Activated B cell treated with CpG ODN at 0.5 μM for 24 hours (primary cell): ENCODE measurements around the gene MEA1. TPM values are rescaled to one million over a fixed set of nuclear protein-coding genes. Genes with fewer than 3 reads are reported as not detected.
"Not testable (repeated sequence)": the region's sequence is repeated elsewhere in the genome, so short reads cannot be mapped to it uniquely, and the experiment has no call there.

ENCODE experiments used
- ATAC-seq: fragments of 200-7000 bp; cut with Tn5 transposase; one replicate; pipeline ENCODE4 v1.10.0; 2021; ENCODE audit warnings: low read depth, mild to moderate bottlenecking, moderate library complexity
- CTCF ChIA-PET: fragments of 350-600 bp; sonication (Branson Sonifier 250); formaldehyde crosslinking; loops from one replicate; lab custom pipeline; 2021; ENCODE audit warnings: antibody characterized with exemption; lab: Charles Lee
- POLR2A ChIA-PET: fragments of 350-600 bp; sonication (Branson Sonifier 250); formaldehyde crosslinking; loops from one replicate; lab custom pipeline; 2021; ENCODE audit warnings: antibody characterized with exemption; lab: Charles Lee
- DNase-seq: peaks from one replicate; pipeline ENCODE4 v3.0.0; 2022
- H3K27ac Mint-ChIP-seq: one replicate; pipeline ENCODE4 v1.8.0; 2020; ENCODE audit warnings: mixed read lengths
- H3K27me3 Mint-ChIP-seq: one replicate; pipeline ENCODE4 v1.8.0; 2021; ENCODE audit warnings: mixed read lengths
- H3K36me3 Mint-ChIP-seq: one replicate; pipeline ENCODE4 v1.8.0; 2021; ENCODE audit warnings: low read depth, mixed read lengths
- H3K4me1 Mint-ChIP-seq: one replicate; pipeline ENCODE4 v1.8.0; 2021; ENCODE audit warnings: mixed read lengths
- H3K4me3 Mint-ChIP-seq: one replicate; pipeline ENCODE4 v1.8.0; 2020; ENCODE audit warnings: mild to moderate bottlenecking, mixed read lengths
- H3K9me3 Mint-ChIP-seq: one replicate; pipeline ENCODE4 v1.8.0; 2020; ENCODE audit warnings: mixed read lengths
- CTCF ChIP-seq: fragments of 200-600 bp; IDR thresholded peaks from one replicate; pipeline ENCODE4 v1.8.0; 2022; ENCODE audit warnings: antibody characterized with exemption, mild to moderate bottlenecking
- intact Hi-C: fragments of 100-400 bp; cut with micrococcal nuclease; formaldehyde crosslinking; loops from one replicate; pipeline ENCODE4 v1.15.1; 2024
- total RNA-seq: library from RNA; stranded (reverse); gene quantifications from 2 replicates; pipeline ENCODE4 v1.2.3, GENCODE V29; 2022

Gene MEA1
- total RNA-seq, 1 donor from 2014 or later = 44.4 TPM

- TF ChIP-seq CTCF = no peak
- Mint-ChIP-seq H3K27me3 (no peaks in the 10 kb centered on the region), H3K27ac (no peak overlapping the region), H3K9me3 (no peaks in the 10 kb centered on the region), H3K36me3 (peaks cover 59% of the 10 kb centered on the region), H3K4me1 (peaks cover 28% of the 10 kb centered on the region), H3K4me3 (no peak overlapping the region)
- DNase-seq = no peak
- POLR2A ChIA-PET = interaction anchor here (0.6 kb wide), 1 partner anchor 313 kb away, joined by 4 read pairs; no protein-coding TSS in a partner anchor
- intact Hi-C loops = loop anchor here (10.0 kb wide), 2 partner anchors 174 to 314 kb away; partner anchors contain the start of genes DNPH1 and ZNF318
- ATAC-seq = no peak
- CTCF ChIA-PET = no interaction called here
Measured at GRCh38 chr6:43050981-43051380, 37.2 kb upstream of the MEA1 start.

- ChIA-PET POLR2A (interaction anchor here (0.7 to 1.3 kb wide), 2 partner anchors 10 to 18 kb away, joined by 3 to 4 read pairs; no protein-coding TSS in a partner anchor), CTCF (no interaction called here)
- no peak for ATAC-seq
- Mint-ChIP-seq H3K36me3 (peaks cover 66% of the 10 kb centered on the region), H3K9me3 (no peaks in the 10 kb centered on the region), H3K27ac (no peak overlapping the region), H3K27me3 (no peaks in the 10 kb centered on the region), H3K4me1 (peaks cover 13% of the 10 kb centered on the region), H3K4me3 (no peak overlapping the region)
- intact Hi-C loops = no loop called here
- TF ChIP-seq CTCF = no peak
- no peak for DNase-seq
Measured at GRCh38 chr6:43047998-43048397, 34.3 kb upstream of the MEA1 start.

GRCh38 chr6:43045371-43045930 lies 31.7 kb upstream of the MEA1 start:
- peaks cover 70% of the 10 kb centered on the region for H3K36me3 Mint-ChIP-seq
- DNase-seq (no peak), ATAC-seq (no peak)
- no peaks in the 10 kb centered on the region for H3K27me3 Mint-ChIP-seq
- TF ChIP-seq CTCF = no peak
- no peaks in the 10 kb centered on the region for H3K4me1 Mint-ChIP-seq
- H3K4me3 Mint-ChIP-seq = no peak overlapping the region
- POLR2A ChIA-PET = interaction anchor here (0.9 kb wide), 1 partner anchor 14 kb away, joined by 3 read pairs; the partner anchor contains the start of genes KLC4 and MRPL2
- no peak overlapping the region for H3K27ac Mint-ChIP-seq
- CTCF ChIA-PET = no interaction called here
- intact Hi-C loops = no loop called here
- no peaks in the 10 kb centered on the region for H3K9me3 Mint-ChIP-seq

GRCh38 chr6:43043310-43043709 lies 29.6 kb upstream of the MEA1 start:
- no peak overlapping the region for H3K27ac Mint-ChIP-seq
- DNase-seq (no peak), ATAC-seq (no peak)
- no peak overlapping the region for H3K4me3 Mint-ChIP-seq
- H3K36me3 Mint-ChIP-seq = peaks cover 70% of the 10 kb centered on the region
- ChIA-PET CTCF (no interaction called here), POLR2A (no interaction called here)
- no peak for TF ChIP-seq CTCF
- intact Hi-C loops = no loop called here
- H3K9me3 Mint-ChIP-seq = no peaks in the 10 kb centered on the region
- no peaks in the 10 kb centered on the region for H3K4me1 Mint-ChIP-seq
- no peaks in the 10 kb centered on the region for H3K27me3 Mint-ChIP-seq

- DNase-seq, intact Hi-C loops, ATAC-seq, H3K4me1 Mint-ChIP-seq, H3K27me3 Mint-ChIP-seq, H3K27ac Mint-ChIP-seq, H3K9me3 Mint-ChIP-seq, H3K4me3 Mint-ChIP-seq: not testable (repeated sequence)
- ChIA-PET CTCF (interaction anchor here (0.7 kb wide), 1 partner anchor 664 kb away, joined by 3 read pairs; no protein-coding TSS in a partner anchor), POLR2A (interaction anchor here (0.8 kb wide), 1 partner anchor 183 kb away, joined by 3 read pairs; no protein-coding TSS in a partner anchor)
- H3K36me3 Mint-ChIP-seq = peaks cover 74% of the 10 kb centered on the region
Measured at GRCh38 chr6:43041475-43041874, 27.7 kb upstream of the MEA1 start.
